ENCODE results near the gene ICAM2.

- TF ChIP-seq CTCF (IDR thresholded peaks at IDR 0.05) (no peak), EP300 (IDR thresholded peaks at IDR 0.05) (no peak)
Observed at GRCh38 chr17:63963123-63963522, 57.3 kb downstream of the ICAM2 start.

Data from ovary (tissue), 3 donors.